Endothelial cell of umbilical vein (primary cell): ENCODE measurements around the gene TPTE2. TPM values are rescaled to one million over a fixed set of nuclear protein-coding genes. Genes with fewer than 3 reads are reported as not detected.

Experiments used
- BruUV-seq: library from RNA; stranded (reverse); fragments of 400-500 nt; replicated peaks from 2 replicates; lab custom pipeline; 2021; lab: Mats Ljungman, UMichigan
- CTCF ChIA-PET: fragments of 300-600, 350-600 bp; sonication (Branson Sonifier 250); formaldehyde crosslinking; loops from one replicate; lab custom pipeline; 2021; ENCODE audit warnings: antibody characterized with exemption, inconsistent platforms; lab: Charles Lee
- POLR2A ChIA-PET: fragments of 300-600, 350-600 bp; sonication (Branson Sonifier 250); formaldehyde crosslinking; loops from one replicate; lab custom pipeline; 2021; ENCODE audit warnings: antibody characterized with exemption, inconsistent platforms; lab: Charles Lee
- DNase-seq: peaks from one replicate; pipeline ENCODE4 v3.0.0-alpha.2; 2011; ENCODE audit warnings: low read depth, low spot score
- FAIRE-seq: peaks from 2 replicates; lab custom pipeline; 2011; peaks lifted over from hg19 to GRCh38; lab: Jason Lieb, UNC
- H2AFZ ChIP-seq: 2 replicates; pipeline ENCODE4 v1.6.0; 2012; ENCODE audit warnings: low read depth, low read length, control low read depth, inconsistent platforms
- H3K27ac ChIP-seq: 2 replicates; pipeline ENCODE4 v1.5.1; 2011; ENCODE audit warnings: low read depth, mild to moderate bottlenecking, control low read depth, low read length, moderate library complexity; ENCODE audit not compliant: insufficient read depth
- H3K27me3 ChIP-seq, 2 experiments: 2 replicates each; pipeline versions ENCODE4 v1.6.0 to v1.6.1; 2011; ENCODE audit warnings: low read length in 2 of 2, mixed read lengths in 1 of 2; ENCODE audit not compliant: control insufficient read depth in 2 of 2, insufficient read depth in 2 of 2
- H3K36me3 ChIP-seq, 2 experiments: 2 replicates in 1 of 2; 3 replicates in 1 of 2; pipeline ENCODE4 v1.5.1; 2011; ENCODE audit warnings: low read length in 2 of 2, mild to moderate bottlenecking in 1 of 2, moderate library complexity in 1 of 2; ENCODE audit not compliant: control insufficient read depth in 2 of 2, insufficient read depth in 2 of 2; ENCODE audit errors: extremely low read depth in 1 of 2
- H3K4me1 ChIP-seq: 3 replicates; pipeline ENCODE4 v1.5.1; 2011; ENCODE audit warnings: mild to moderate bottlenecking, low read length; ENCODE audit not compliant: control insufficient read depth, insufficient read depth; ENCODE audit errors: extremely low read depth
- H3K4me2 ChIP-seq: 2 replicates; pipeline ENCODE4 v1.6.1; 2011; ENCODE audit warnings: low read length, control low read depth, mixed read lengths; ENCODE audit not compliant: insufficient read depth
- H3K4me3 ChIP-seq, 3 experiments: fragments of 200-600 bp in 1 of 3; sonication (generic), shearing (Covaris generic) in 1 of 3; replicated peaks in 1 of 3; 2 replicates each; pipeline ENCODE4 v1.5.1; 2011 to 2016; ENCODE audit warnings: control low read depth in 3 of 3, low read length in 3 of 3, mild to moderate bottlenecking in 2 of 3, inconsistent platforms in 1 of 3, low read depth in 1 of 3, moderate library complexity in 1 of 3; ENCODE audit not compliant: insufficient read depth in 1 of 3
- H3K79me2 ChIP-seq: 2 replicates; pipeline ENCODE4 v1.6.0; 2012; ENCODE audit warnings: low read length, inconsistent platforms; ENCODE audit not compliant: control insufficient read depth, insufficient read depth
- H3K9ac ChIP-seq: replicated peaks from 2 replicates; pipeline ENCODE3; 2011; ENCODE audit warnings: low read length, control low read depth; ENCODE audit not compliant: insufficient read depth; ENCODE audit errors: extremely low read depth
- H3K9me1 ChIP-seq: replicated peaks from 3 replicates; pipeline ENCODE4 v1.6.0; 2011; ENCODE audit warnings: mild to moderate bottlenecking, low read length; ENCODE audit not compliant: control insufficient read depth, insufficient read depth; ENCODE audit errors: extremely low read depth
- H3K9me3 ChIP-seq: replicated peaks from 2 replicates; pipeline ENCODE4 v1.5.1; 2012; ENCODE audit warnings: low read length, inconsistent platforms; ENCODE audit not compliant: control insufficient read depth, insufficient read depth
- H4K20me1 ChIP-seq: replicated peaks from 2 replicates; pipeline ENCODE3; 2011; ENCODE audit warnings: mild to moderate bottlenecking, low read length; ENCODE audit not compliant: control insufficient read depth, insufficient read depth; ENCODE audit errors: extremely low read depth
- CTCF ChIP-seq, 2 donors: IDR thresholded peaks; 1 replicate in 1 of 2; 2 replicates in 1 of 2; pipeline ENCODE4 v1.5.1; 2011; ENCODE audit warnings: low read length in 2 of 2, mild to moderate bottlenecking in 2 of 2, moderate library complexity in 2 of 2, control low read depth in 1 of 2, inconsistent platforms in 1 of 2, low read depth in 1 of 2; ENCODE audit not compliant: insufficient read depth in 1 of 2; ENCODE audit errors: extremely low read depth in 1 of 2
- EZH2 ChIP-seq: IDR thresholded peaks from 2 replicates; pipeline ENCODE4 v1.6.1; 2012; ENCODE audit warnings: borderline replicate concordance, low read depth, mild to moderate bottlenecking, moderate library complexity, low read length, inconsistent platforms; ENCODE audit not compliant: severe bottlenecking
- FOS ChIP-seq: IDR thresholded peaks from 2 replicates; pipeline ENCODE4 v1.6.1; 2011; ENCODE audit warnings: mild to moderate bottlenecking, low read length, moderate library complexity, borderline replicate concordance; ENCODE audit not compliant: insufficient read depth
- GATA2 ChIP-seq: IDR thresholded peaks from 2 replicates; pipeline ENCODE4 v1.7.0; 2011; ENCODE audit warnings: low read depth, mild to moderate bottlenecking, moderate library complexity, mixed read lengths, low read length; ENCODE audit not compliant: insufficient read length, insufficient read depth
- JUN ChIP-seq: IDR thresholded peaks from 2 replicates; pipeline ENCODE4 v1.6.1; 2011; ENCODE audit warnings: borderline replicate concordance, low read depth; ENCODE audit not compliant: insufficient read length, insufficient read depth
- MYC ChIP-seq: IDR thresholded peaks from one replicate; pipeline ENCODE4 v1.6.1; 2011; ENCODE audit warnings: mild to moderate bottlenecking, low read depth, low read length
- POLR2A ChIP-seq: IDR thresholded peaks from 2 replicates; pipeline ENCODE4 v1.6.1; 2012; ENCODE audit warnings: low read depth, mild to moderate bottlenecking, control low read depth, low read length
- POLR2AphosphoS5 ChIP-seq: IDR thresholded peaks from 2 replicates; pipeline ENCODE4 v1.6.1; 2012; ENCODE audit warnings: low read depth, mild to moderate bottlenecking, control low read depth, low read length, moderate library complexity; ENCODE audit not compliant: insufficient read depth
- dilution Hi-C: fragments of 300-500 bp; cut with MboI; formaldehyde crosslinking; loops from one replicate; pipeline ENCODE4 v1.15.0; 2019; ENCODE audit warnings: low sequenced_read_pairs; ENCODE audit not compliant: extremely low pct_ligation_motif_present
- intact Hi-C: fragments of 100-400 bp; cut with micrococcal nuclease; formaldehyde crosslinking; loops from one replicate; pipeline ENCODE4 v1.10.0; 2022
- polyA plus RNA-seq, 4 experiments: library from polyadenylated mRNA; depleted of rRNA in 3 of 4; stranded (reverse) in 3 of 4; unstranded in 1 of 4; fragments of >200 nt; gene quantifications; 2 replicates each; pipeline versions ENCODE4 v1.2.1 to v1.2.3, GENCODE V29; 2011 to 2012; ENCODE audit warnings: missing spikeins in 1 of 4
- total RNA-seq: library from RNA; stranded (reverse); gene quantifications from 2 replicates; pipeline ENCODE4 v1.2.3, GENCODE V29; 2021
- TF ChIP-seq, protein P1 (sequence below): IDR thresholded peaks from 2 replicates; pipeline ENCODE4 v1.6.1; 2011; ENCODE audit not compliant: insufficient read depth, insufficient read length

TPTE2 gene
- total and polyA plus RNA-seq, 2 donors (not counting 3 experiments of a cell fraction or from before 2014, with no cell fraction given): not detected

GRCh38 chr13:19590423-19590822 lies 29.1 kb upstream of the TPTE2 start:
- BruUV-seq: no TSS peak
- dilution Hi-C loops (no loop called here), intact Hi-C loops (no loop called here)
- Histone ChIP-seq H3K79me2 (no peaks in the 10 kb centered on the region), H3K9me3 (no peaks in the 10 kb centered on the region), H3K27ac (no peak overlapping the region), H4K20me1 (no peaks in the 10 kb centered on the region), H3K4me3 (no peak overlapping the region), H3K4me2 (no peak overlapping the region), H3K9ac (no peak overlapping the region), H2AFZ (no peak overlapping the region), H3K4me1 (no peaks in the 10 kb centered on the region), H3K9me1 (no peaks in the 10 kb centered on the region), H3K36me3 (no peaks in the 10 kb centered on the region), H3K27me3 (no peaks in the 10 kb centered on the region)
- CTCF ChIA-PET: no interaction called here
- DNase-seq (no peak), FAIRE-seq (no peak)
- POLR2A ChIA-PET: no interaction called here
- TF ChIP-seq POLR2A: no peak
- no peak for TF ChIP-seq JUN
- no peak for TF ChIP-seq CTCF (IDR thresholded peaks at IDR 0.05; ENCODE audit: extremely low read depth in 1 of 2, insufficient read depth in 1 of 2, low read depth in 1 of 2, low read length in 2 of 2)
- TF ChIP-seq POLR2AphosphoS5: no peak
- no peak for TF ChIP-seq GATA2
- TF ChIP-seq, protein P1, sequence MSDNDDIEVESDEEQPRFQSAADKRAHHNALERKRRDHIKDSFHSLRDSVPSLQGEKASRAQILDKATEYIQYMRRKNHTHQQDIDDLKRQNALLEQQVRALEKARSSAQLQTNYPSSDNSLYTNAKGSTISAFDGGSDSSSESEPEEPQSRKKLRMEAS: no peak
- TF ChIP-seq EZH2: no peak
- no peak for TF ChIP-seq FOS
- no peak for TF ChIP-seq MYC
